Mesenchymal stem cell (in vitro differentiated cells and primary cell): ENCODE results near the gene FOXL3.

Experiments used
- DNase-seq: peaks from one replicate; pipeline ENCODE4 v3.0.0-alpha.2; 2013
- H2AFZ ChIP-seq: one replicate; pipeline ENCODE4 v1.6.1; 2013; ENCODE audit warnings: low read depth, mild to moderate bottlenecking, control low read depth, inconsistent platforms, low read length, moderate library complexity
- H2AK5ac ChIP-seq: 2 replicates; pipeline ENCODE4 v1.6.1; 2013; ENCODE audit warnings: low read length, moderate library complexity, mild to moderate bottlenecking, inconsistent platforms; ENCODE audit not compliant: severe bottlenecking
- H2BK120ac ChIP-seq: one replicate; pipeline ENCODE4 v1.6.1; 2013; ENCODE audit warnings: low read depth, mild to moderate bottlenecking, inconsistent platforms, low read length, moderate library complexity
- H2BK12ac ChIP-seq, 2 experiments: one replicate each; pipeline ENCODE4 v1.6.1; 2013; ENCODE audit warnings: inconsistent platforms in 2 of 2, low read length in 2 of 2, mild to moderate bottlenecking in 2 of 2, moderate library complexity in 2 of 2, control low read depth in 1 of 2
- H2BK15ac ChIP-seq: one replicate; pipeline ENCODE4 v1.6.1; 2013; ENCODE audit warnings: mild to moderate bottlenecking, low read depth, inconsistent platforms; ENCODE audit not compliant: poor library complexity, severe bottlenecking
- H2BK5ac ChIP-seq: 2 replicates; pipeline ENCODE4 v1.6.1; 2013; ENCODE audit warnings: low read depth, mild to moderate bottlenecking, low read length, control low read depth, inconsistent platforms; ENCODE audit not compliant: poor library complexity, severe bottlenecking
- H3K14ac ChIP-seq, 2 experiments: one replicate each; pipeline ENCODE4 v1.6.1; 2013; ENCODE audit warnings: inconsistent platforms in 2 of 2, low read length in 2 of 2, control low read depth in 1 of 2, mild to moderate bottlenecking in 1 of 2, moderate library complexity in 1 of 2
- H3K18ac ChIP-seq, 2 experiments: one replicate each; pipeline ENCODE4 v1.6.1; 2013; ENCODE audit warnings: inconsistent platforms in 2 of 2, low read length in 2 of 2, control low read depth in 1 of 2, low read depth in 1 of 2, mild to moderate bottlenecking in 1 of 2
- H3K23ac ChIP-seq, 2 experiments: one replicate each; pipeline ENCODE4 v1.6.1; 2013; ENCODE audit warnings: inconsistent platforms in 2 of 2, low read length in 2 of 2, mild to moderate bottlenecking in 2 of 2, moderate library complexity in 2 of 2, control low read depth in 1 of 2
- H3K27ac ChIP-seq: 2 replicates; pipeline ENCODE4 v1.5.1; 2013; ENCODE audit warnings: mild to moderate bottlenecking, moderate library complexity, low read length, control low read depth, inconsistent platforms; ENCODE audit not compliant: poor library complexity, severe bottlenecking
- H3K27me3 ChIP-seq, 2 experiments: 2 replicates each; pipeline versions ENCODE4 v1.6.1 to v1.7.0; 2013; ENCODE audit warnings: low read length in 2 of 2, mild to moderate bottlenecking in 2 of 2, moderate library complexity in 2 of 2, control low read depth in 1 of 2, inconsistent platforms in 1 of 2; ENCODE audit not compliant: control insufficient read depth in 1 of 2, insufficient read depth in 1 of 2
- H3K36me3 ChIP-seq, 2 experiments: 2 replicates each; pipeline versions ENCODE4 v1.6.1 to v1.7.0; 2013; ENCODE audit warnings: low read length in 2 of 2, control low read depth in 1 of 2, inconsistent platforms in 1 of 2, low read depth in 1 of 2, mild to moderate bottlenecking in 1 of 2; ENCODE audit not compliant: insufficient read depth in 2 of 2, control insufficient read depth in 1 of 2
- H3K4ac ChIP-seq, 2 experiments: one replicate each; pipeline ENCODE4 v1.6.1; 2013; ENCODE audit warnings: inconsistent platforms in 2 of 2, low read length in 2 of 2, mild to moderate bottlenecking in 2 of 2, moderate library complexity in 2 of 2, control low read depth in 1 of 2, low read depth in 1 of 2
- H3K4me1 ChIP-seq: 2 replicates; pipeline ENCODE4 v1.6.1; 2013; ENCODE audit warnings: low read depth, low read length, control low read depth; ENCODE audit not compliant: control insufficient read depth, insufficient read depth
- H3K4me2 ChIP-seq: 2 replicates; pipeline ENCODE4 v1.6.1; 2013; ENCODE audit warnings: low read length, mild to moderate bottlenecking, inconsistent platforms; ENCODE audit not compliant: poor library complexity, severe bottlenecking
- H3K4me3 ChIP-seq, 2 experiments: 2 replicates each; pipeline versions ENCODE4 v1.5.1 to v1.7.0; 2013; ENCODE audit warnings: low read length in 2 of 2, mild to moderate bottlenecking in 2 of 2, control low read depth in 1 of 2, low read depth in 1 of 2; ENCODE audit not compliant: insufficient read depth in 1 of 2
- H3K79me1 ChIP-seq: replicated peaks from 2 replicates; pipeline ENCODE4 v1.6.1; 2013; ENCODE audit warnings: mild to moderate bottlenecking, control low read depth, low read length, inconsistent platforms; ENCODE audit not compliant: poor library complexity, severe bottlenecking
- H3K9ac ChIP-seq: 2 replicates; pipeline ENCODE4 v1.7.0; 2013; ENCODE audit warnings: mild to moderate bottlenecking, low read length, moderate library complexity
- H3K9me3 ChIP-seq: 2 replicates; pipeline ENCODE4 v1.7.0; 2013; ENCODE audit warnings: mild to moderate bottlenecking, low read length; ENCODE audit not compliant: control insufficient read depth
- H4K8ac ChIP-seq: one replicate; pipeline ENCODE4 v1.6.1; 2013; ENCODE audit warnings: inconsistent platforms, mild to moderate bottlenecking, low read length, moderate library complexity
- H4K91ac ChIP-seq: one replicate; pipeline ENCODE4 v1.6.1; 2013; ENCODE audit warnings: mild to moderate bottlenecking, low read length, inconsistent platforms
- WGBS: methylation state at CpG from one replicate; pipeline ENCODE4 v1.1.7; 2013; ENCODE audit warnings: mixed read lengths; 5-methylcytosine and 5-hydroxymethylcytosine counted together

The FOXL3 gene

GRCh38 chr7:300048-300447 is 10.1 kb downstream of the FOXL3 start:
- H2BK15ac ChIP-seq, result no peak overlapping the region
- no peak overlapping the region for H3K4ac ChIP-seq
- H3K14ac ChIP-seq, result no peak overlapping the region
- H4K91ac ChIP-seq, result no peak overlapping the region
- H2BK12ac ChIP-seq, result no peak overlapping the region
- peaks cover 30 to 63% of the 10 kb centered on the region in 2 experiments for H3K27me3 ChIP-seq
- H3K18ac ChIP-seq, result no peak overlapping the region
- H2BK5ac ChIP-seq, result no peak overlapping the region
- H3K36me3 ChIP-seq, result no peaks in the 10 kb centered on the region
- no peak for DNase-seq
- no peak overlapping the region for H3K9ac ChIP-seq
- no peak overlapping the region for H4K8ac ChIP-seq
- peaks cover 10% of the 10 kb centered on the region for H3K4me1 ChIP-seq
- H3K9me3 ChIP-seq, result no peaks in the 10 kb centered on the region
- no peak overlapping the region for H3K4me3 ChIP-seq
- no peak overlapping the region for H3K27ac ChIP-seq
- H3K4me2 ChIP-seq, result no peak overlapping the region
- no peak overlapping the region for H3K23ac ChIP-seq
- no peak overlapping the region for H2AK5ac ChIP-seq
- no peak overlapping the region for H2AFZ ChIP-seq
- 80% methylated on average over 8 of the region's 10 CpGs for WGBS
- no peak overlapping the region for H2BK120ac ChIP-seq
- no peaks in the 10 kb centered on the region for H3K79me1 ChIP-seq

DNA sequence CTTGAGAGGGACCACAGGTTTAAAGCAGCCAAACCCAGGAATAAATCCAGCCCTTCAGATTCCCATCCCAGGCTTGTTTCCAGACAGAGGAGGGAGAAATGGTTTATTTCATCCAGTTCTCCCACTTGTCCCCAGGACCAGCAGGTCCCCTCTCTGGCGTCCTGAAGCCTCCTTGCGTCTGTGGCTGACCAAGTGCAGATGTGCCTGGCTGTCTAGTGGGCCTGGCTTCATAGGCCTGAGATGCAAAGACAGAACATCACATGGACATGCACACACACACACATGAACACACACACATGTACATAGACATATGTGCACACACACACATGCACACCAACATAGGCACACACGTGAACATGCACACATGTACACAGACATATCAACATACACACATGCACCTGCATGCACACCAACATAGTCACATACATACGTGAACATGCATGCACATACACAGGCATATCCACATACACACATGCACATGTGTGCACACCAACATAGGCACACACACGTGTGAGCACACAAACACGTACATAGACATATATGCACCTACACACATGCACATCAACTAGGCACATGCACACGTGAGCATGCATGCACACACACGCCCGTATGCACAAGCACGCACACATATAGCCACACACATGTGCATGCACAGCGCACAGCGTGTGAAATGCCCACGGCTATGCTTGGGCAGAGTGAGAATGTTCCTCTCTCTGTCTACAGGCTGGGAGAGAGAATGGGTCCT is 10.7 kb downstream of the FOXL3 start:
- no peak overlapping the region for H3K4ac ChIP-seq
- H3K27ac ChIP-seq, result no peak overlapping the region
- H3K27me3 ChIP-seq, result peaks cover 25 to 56% of the 10 kb centered on the region in 2 experiments
- no peak overlapping the region for H3K9ac ChIP-seq
- WGBS, result 93% methylated on average over 13 of the region's 13 CpGs
- H2BK15ac ChIP-seq, result no peak overlapping the region
- H3K9me3 ChIP-seq, result no peaks in the 10 kb centered on the region
- H4K91ac ChIP-seq, result no peak overlapping the region
- no peaks in the 10 kb centered on the region for H3K79me1 ChIP-seq
- no peak overlapping the region for H2AK5ac ChIP-seq
- no peak overlapping the region for H2BK120ac ChIP-seq
- H3K4me2 ChIP-seq, result no peak overlapping the region
- H3K14ac ChIP-seq, result no peak overlapping the region
- H2BK5ac ChIP-seq, result no peak overlapping the region
- no peak overlapping the region for H2BK12ac ChIP-seq
- H3K18ac ChIP-seq, result no peak overlapping the region
- no peaks in the 10 kb centered on the region for H3K36me3 ChIP-seq
- no peak overlapping the region for H2AFZ ChIP-seq
- H4K8ac ChIP-seq, result no peak overlapping the region
- H3K4me3 ChIP-seq, result no peak overlapping the region
- H3K4me1 ChIP-seq, result peaks cover 10% of the 10 kb centered on the region
- no peak for DNase-seq
- H3K23ac ChIP-seq, result no peak overlapping the region

- H3K9me3 ChIP-seq, result no peaks in the 10 kb centered on the region
- no peak overlapping the region for H3K14ac ChIP-seq
- no peak overlapping the region for H2BK12ac ChIP-seq
- no peak overlapping the region for H4K8ac ChIP-seq
- no peak overlapping the region for H2BK15ac ChIP-seq
- H3K9ac ChIP-seq, result no peak overlapping the region
- H3K4me3 ChIP-seq, result no peak overlapping the region
- H3K4ac ChIP-seq, result no peak overlapping the region
- no peak overlapping the region for H2BK5ac ChIP-seq
- no peaks in the 10 kb centered on the region for H3K36me3 ChIP-seq
- no peak overlapping the region for H2BK120ac ChIP-seq
- no peak for DNase-seq
- 87% methylated on average over 34 of the region's 34 CpGs for WGBS
- H2AK5ac ChIP-seq, result no peak overlapping the region
- no peak overlapping the region for H3K23ac ChIP-seq
- H3K27ac ChIP-seq, result no peak overlapping the region
- H3K27me3 ChIP-seq, result peaks cover 24 to 54% of the 10 kb centered on the region in 2 experiments
- H3K4me2 ChIP-seq, result no peak overlapping the region
- H3K79me1 ChIP-seq, result no peaks in the 10 kb centered on the region
- no peak overlapping the region for H4K91ac ChIP-seq
- peaks cover 10% of the 10 kb centered on the region for H3K4me1 ChIP-seq
- H3K18ac ChIP-seq, result no peak overlapping the region
- no peak overlapping the region for H2AFZ ChIP-seq
Measured at GRCh38 chr7:301291-302053, 11.5 kb downstream of the FOXL3 start.
